AG10803 (cell line): Measurements from ENCODE around the gene LTBP1.

Experiments
- DNase-seq: peaks from one replicate; pipeline ENCODE4 v3.0.0; 2010; ENCODE audit warnings: low read depth
- H3K4me3 ChIP-seq: 2 replicates; pipeline ENCODE4 v1.5.1; 2011; ENCODE audit warnings: mild to moderate bottlenecking, low read length, control low read depth
- TF ChIP-seq, protein P1 (sequence below): conservative IDR thresholded peaks from 2 replicates; pipeline ENCODE4 v1.5.1; 2011; ENCODE audit warnings: mild to moderate bottlenecking, low read length, control low read depth, inconsistent platforms

Gene LTBP1

DNA sequence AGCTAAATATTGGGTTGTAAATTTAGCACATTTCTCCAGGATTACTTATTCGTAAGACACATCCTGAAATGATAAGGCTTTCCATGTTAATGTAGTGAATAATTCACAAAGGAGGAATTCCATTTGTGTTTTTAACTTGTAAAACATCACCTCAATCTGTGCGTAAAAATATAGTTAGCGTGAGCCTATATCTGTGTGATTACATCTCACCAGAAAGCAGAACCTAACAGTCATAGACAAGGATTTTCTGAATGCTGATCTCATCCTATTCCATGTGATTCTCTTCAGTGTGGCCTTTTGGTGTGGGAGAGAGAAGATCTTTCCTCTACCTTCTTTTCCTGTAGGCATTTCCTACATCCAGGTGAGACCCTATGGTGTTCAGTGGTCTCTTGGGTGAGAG, 266.5 kb downstream of the LTBP1 start:
- H3K4me3 ChIP-seq = no peak overlapping the region
- no peak for DNase-seq
- TF ChIP-seq, protein P1, sequence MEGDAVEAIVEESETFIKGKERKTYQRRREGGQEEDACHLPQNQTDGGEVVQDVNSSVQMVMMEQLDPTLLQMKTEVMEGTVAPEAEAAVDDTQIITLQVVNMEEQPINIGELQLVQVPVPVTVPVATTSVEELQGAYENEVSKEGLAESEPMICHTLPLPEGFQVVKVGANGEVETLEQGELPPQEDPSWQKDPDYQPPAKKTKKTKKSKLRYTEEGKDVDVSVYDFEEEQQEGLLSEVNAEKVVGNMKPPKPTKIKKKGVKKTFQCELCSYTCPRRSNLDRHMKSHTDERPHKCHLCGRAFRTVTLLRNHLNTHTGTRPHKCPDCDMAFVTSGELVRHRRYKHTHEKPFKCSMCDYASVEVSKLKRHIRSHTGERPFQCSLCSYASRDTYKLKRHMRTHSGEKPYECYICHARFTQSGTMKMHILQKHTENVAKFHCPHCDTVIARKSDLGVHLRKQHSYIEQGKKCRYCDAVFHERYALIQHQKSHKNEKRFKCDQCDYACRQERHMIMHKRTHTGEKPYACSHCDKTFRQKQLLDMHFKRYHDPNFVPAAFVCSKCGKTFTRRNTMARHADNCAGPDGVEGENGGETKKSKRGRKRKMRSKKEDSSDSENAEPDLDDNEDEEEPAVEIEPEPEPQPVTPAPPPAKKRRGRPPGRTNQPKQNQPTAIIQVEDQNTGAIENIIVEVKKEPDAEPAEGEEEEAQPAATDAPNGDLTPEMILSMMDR = no peak

- DNase-seq = no peak
- H3K4me3 ChIP-seq = no peak overlapping the region
Measured at GRCh38 chr2:33213648-33214047, 266.9 kb downstream of the LTBP1 start.

GRCh38 chr2:33214436-33214835, 267.7 kb downstream of the LTBP1 start:
- no peak overlapping the region for H3K4me3 ChIP-seq
- DNase-seq = no peak
- TF ChIP-seq, protein P1 = no peak

More at GRCh38 chr2:33213648-33214047, 266.9 kb downstream of the LTBP1 start:
- TF ChIP-seq, protein P1 = no peak

DNA sequence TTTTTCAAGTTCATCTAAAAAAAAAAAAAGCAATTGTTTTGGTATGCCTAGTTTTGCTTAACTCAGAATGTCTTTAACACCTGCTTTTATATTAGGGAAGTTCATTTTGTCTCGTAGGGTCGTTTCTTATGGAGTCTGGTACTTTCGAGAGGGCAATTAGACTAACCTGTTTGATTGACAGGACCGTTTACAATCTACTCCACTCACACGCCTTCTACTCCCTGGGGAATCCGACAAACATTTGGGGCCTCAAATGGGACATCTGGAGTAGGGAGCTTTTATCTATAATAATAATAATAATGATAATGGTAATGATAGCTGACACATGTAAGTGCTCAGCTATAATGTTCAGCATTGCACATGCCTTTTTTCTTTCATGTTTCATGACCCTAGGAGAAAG, 268.1 kb downstream of the LTBP1 start:
- no peak for DNase-seq
- no peak overlapping the region for H3K4me3 ChIP-seq
- TF ChIP-seq, protein P1 = no peak

DNA sequence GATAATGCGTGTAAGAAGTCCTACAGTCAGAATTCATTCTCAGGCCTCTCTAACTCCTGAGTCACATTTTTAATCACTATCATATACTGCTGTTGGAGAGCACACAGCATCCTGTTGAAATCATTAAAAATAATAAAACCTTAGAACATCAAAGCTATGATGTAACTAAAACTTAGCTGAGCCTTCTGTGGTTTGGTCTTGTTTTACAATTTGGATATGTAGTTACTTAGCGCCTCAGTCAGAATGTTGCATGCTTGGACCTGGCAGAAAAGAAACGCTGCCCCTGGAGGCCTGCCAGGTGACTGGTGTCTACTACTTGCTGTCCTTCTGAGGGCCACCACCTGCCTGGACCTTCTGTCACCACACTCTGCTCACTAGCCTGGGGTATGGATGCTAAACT, 268.5 kb downstream of the LTBP1 start:
- TF ChIP-seq, protein P1 = no peak
- peak; percentile 92 for DNase-seq
- H3K4me3 ChIP-seq = no peak overlapping the region

DNA sequence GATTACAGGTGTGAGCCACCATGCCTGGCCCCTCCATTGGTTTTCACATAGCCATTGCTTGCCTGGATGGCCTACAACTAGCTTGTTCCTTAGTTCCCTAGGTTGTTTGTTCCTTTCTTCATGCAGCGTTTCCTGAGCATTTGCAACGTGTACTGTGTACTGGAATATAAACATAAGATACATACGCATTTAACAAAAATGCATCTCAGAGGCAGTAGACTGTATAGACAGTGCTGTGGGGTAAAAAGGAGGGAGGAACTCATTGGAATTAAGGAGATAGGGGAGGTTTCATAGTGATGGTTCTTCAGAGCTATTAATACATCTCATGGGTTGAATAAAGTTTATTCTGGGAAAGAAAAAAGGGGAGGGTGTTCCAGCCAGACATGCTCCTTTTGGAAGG, 269.2 kb downstream of the LTBP1 start:
- no peak overlapping the region for H3K4me3 ChIP-seq
- DNase-seq = no peak
- TF ChIP-seq, protein P1 = no peak

- no peak for DNase-seq
- TF ChIP-seq, protein P1 = no peak
Measured at GRCh38 chr2:33216508-33217182, 269.9 kb downstream of the LTBP1 start.

More at GRCh38 chr2:33216508-33217182, 269.9 kb downstream of the LTBP1 start:
- no peak overlapping the region for H3K4me3 ChIP-seq
